ENCODE measurements around the gene DHPS.

DNA sequence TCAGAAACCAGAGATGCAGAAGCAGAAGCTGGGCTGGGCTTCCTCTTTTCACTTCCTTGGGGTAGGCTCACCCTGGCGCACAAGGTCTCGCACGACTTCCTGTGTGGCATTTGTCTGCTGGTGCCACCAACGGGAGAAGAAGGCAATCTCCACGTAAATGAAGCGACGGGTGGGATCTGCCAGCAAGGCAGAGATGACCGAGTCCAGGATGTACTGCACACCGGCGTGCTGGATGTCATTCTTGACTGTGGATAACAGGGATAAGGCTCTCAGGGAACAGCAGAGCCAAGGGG lies 16.5 kb downstream of the DHPS start:
- TF ChIP-seq POLR2A (IDR thresholded peaks at IDR 0.05; ENCODE audit: low read depth, low read length), result no peak; the same call in 1 of the 2 replicates
- TF ChIP-seq POLR2AphosphoS5 (IDR thresholded peaks at IDR 0.05; ENCODE audit: low read depth, low read length), result peak; percentile 58; the same call in 1 of the 2 replicates
